ENCODE measurements around the gene DLGAP1. TPM values are rescaled to one million over a fixed set of nuclear protein-coding genes. Genes with fewer than 3 reads are reported as not detected.

Gene DLGAP1
- total RNA-seq, 1 experiment from 2014 or later = 10.1 TPM

GRCh38 chr18:3525870-3526420, 929.2 kb downstream of the DLGAP1 start:
- Histone ChIP-seq H3K27me3 (ENCODE audit: control insufficient read depth, insufficient read depth, low read length) (no peaks in the 10 kb centered on the region), H3K4me3 (ENCODE audit: insufficient read depth, low read depth, low read length) (no peak overlapping the region), H3K36me3 (replicated peaks; ENCODE audit: control insufficient read depth, insufficient read depth, low read length) (no peaks in the 10 kb centered on the region)
- no peak for DNase-seq

GRCh38 chr18:3524706-3525105, 930.4 kb downstream of the DLGAP1 start:
- Histone ChIP-seq H3K27me3 (ENCODE audit: control insufficient read depth, insufficient read depth, low read length) (no peaks in the 10 kb centered on the region), H3K4me3 (ENCODE audit: insufficient read depth, low read depth, low read length) (no peak overlapping the region), H3K36me3 (replicated peaks; ENCODE audit: control insufficient read depth, insufficient read depth, low read length) (no peaks in the 10 kb centered on the region)
- no peak for DNase-seq

- Histone ChIP-seq H3K36me3 (replicated peaks; ENCODE audit: control insufficient read depth, insufficient read depth, low read length) (no peaks in the 10 kb centered on the region), H3K4me3 (ENCODE audit: insufficient read depth, low read depth, low read length) (no peak overlapping the region)
- no peak for DNase-seq
Observed at GRCh38 chr18:3520230-3521085, 934.6 kb downstream of the DLGAP1 start.

GRCh38 chr18:3514312-3515216, 940.5 kb downstream of the DLGAP1 start:
- Histone ChIP-seq H3K27me3 (ENCODE audit: control insufficient read depth, insufficient read depth, low read length) (no peaks in the 10 kb centered on the region), H3K4me3 (ENCODE audit: insufficient read depth, low read depth, low read length) (no peak overlapping the region), H3K36me3 (replicated peaks; ENCODE audit: control insufficient read depth, insufficient read depth, low read length) (no peaks in the 10 kb centered on the region)
- no peak for DNase-seq

More at GRCh38 chr18:3520230-3521085, 934.6 kb downstream of the DLGAP1 start:
- H3K27me3 ChIP-seq (ENCODE audit: control insufficient read depth, insufficient read depth, low read length) = no peaks in the 10 kb centered on the region

GRCh38 chr18:3513481-3513880, 941.6 kb downstream of the DLGAP1 start:
- Histone ChIP-seq H3K36me3 (replicated peaks; ENCODE audit: control insufficient read depth, insufficient read depth, low read length) (no peaks in the 10 kb centered on the region), H3K4me3 (ENCODE audit: insufficient read depth, low read depth, low read length) (no peak overlapping the region), H3K27me3 (ENCODE audit: control insufficient read depth, insufficient read depth, low read length) (no peaks in the 10 kb centered on the region)
- no peak for DNase-seq

- Histone ChIP-seq H3K27me3 (ENCODE audit: control insufficient read depth, insufficient read depth, low read length) (no peaks in the 10 kb centered on the region), H3K4me3 (ENCODE audit: insufficient read depth, low read depth, low read length) (no peak overlapping the region), H3K36me3 (replicated peaks; ENCODE audit: control insufficient read depth, insufficient read depth, low read length) (no peaks in the 10 kb centered on the region)
- DNase-seq = no peak
Observed at GRCh38 chr18:3511980-3512379, 943.1 kb downstream of the DLGAP1 start.

GRCh38 chr18:3510896-3511295, 944.2 kb downstream of the DLGAP1 start:
- Histone ChIP-seq H3K36me3 (replicated peaks; ENCODE audit: control insufficient read depth, insufficient read depth, low read length) (no peaks in the 10 kb centered on the region), H3K27me3 (ENCODE audit: control insufficient read depth, insufficient read depth, low read length) (no peaks in the 10 kb centered on the region), H3K4me3 (ENCODE audit: insufficient read depth, low read depth, low read length) (no peak overlapping the region)
- DNase-seq = no peak

GRCh38 chr18:3510024-3510423, 945.1 kb downstream of the DLGAP1 start:
- no peak overlapping the region for H3K4me3 ChIP-seq (ENCODE audit: insufficient read depth, low read depth, low read length)
- no peaks in the 10 kb centered on the region for H3K27me3 ChIP-seq (ENCODE audit: control insufficient read depth, insufficient read depth, low read length)
- no peaks in the 10 kb centered on the region for H3K36me3 ChIP-seq (replicated peaks; ENCODE audit: control insufficient read depth, insufficient read depth, low read length)
- no peak for DNase-seq

GRCh38 chr18:3508576-3509549, 946.2 kb downstream of the DLGAP1 start:
- Histone ChIP-seq H3K4me3 (ENCODE audit: insufficient read depth, low read depth, low read length) (no peak overlapping the region), H3K36me3 (replicated peaks; ENCODE audit: control insufficient read depth, insufficient read depth, low read length) (no peaks in the 10 kb centered on the region), H3K27me3 (ENCODE audit: control insufficient read depth, insufficient read depth, low read length) (no peaks in the 10 kb centered on the region)
- peak; percentile 39 for DNase-seq

GRCh38 chr18:3504637-3505036, 950.5 kb downstream of the DLGAP1 start:
- no peak for DNase-seq
- Histone ChIP-seq H3K27me3 (ENCODE audit: control insufficient read depth, insufficient read depth, low read length) (no peaks in the 10 kb centered on the region), H3K36me3 (replicated peaks; ENCODE audit: control insufficient read depth, insufficient read depth, low read length) (no peaks in the 10 kb centered on the region), H3K4me3 (ENCODE audit: insufficient read depth, low read depth, low read length) (no peak overlapping the region)

- Histone ChIP-seq H3K4me3 (ENCODE audit: insufficient read depth, low read depth, low read length) (no peak overlapping the region), H3K27me3 (ENCODE audit: control insufficient read depth, insufficient read depth, low read length) (peaks cover 7% of the 10 kb centered on the region), H3K36me3 (replicated peaks; ENCODE audit: control insufficient read depth, insufficient read depth, low read length) (no peaks in the 10 kb centered on the region)
- DNase-seq = no peak
Observed at GRCh38 chr18:3502650-3503049, 952.5 kb downstream of the DLGAP1 start.

- no peak for DNase-seq
- H3K4me3 ChIP-seq (ENCODE audit: insufficient read depth, low read depth, low read length) = no peak overlapping the region
- H3K36me3 ChIP-seq (replicated peaks; ENCODE audit: control insufficient read depth, insufficient read depth, low read length) = no peaks in the 10 kb centered on the region
- peaks cover 7% of the 10 kb centered on the region for H3K27me3 ChIP-seq (ENCODE audit: control insufficient read depth, insufficient read depth, low read length)
Observed at GRCh38 chr18:3500016-3500415, 955.1 kb downstream of the DLGAP1 start.

- Histone ChIP-seq H3K4me3 (ENCODE audit: insufficient read depth, low read depth, low read length) (peak overlapping the region; percentile 44), H3K36me3 (replicated peaks; ENCODE audit: control insufficient read depth, insufficient read depth, low read length) (no peaks in the 10 kb centered on the region), H3K27me3 (ENCODE audit: control insufficient read depth, insufficient read depth, low read length) (peaks cover 7% of the 10 kb centered on the region)
- peak; percentile 79 for DNase-seq
Observed at GRCh38 chr18:3499501-3499900, 955.6 kb downstream of the DLGAP1 start.

Measured in H7 (cell line).